Dendritic cell treated with granulocyte-macrophage colony-stimulating factor and Interleukin-4, amounts not matched to agents 40 ng/mL and 50 ng/mL, for 4 days (primary cell): Measurements from ENCODE around the gene RTP2.

ENCODE experiments used
- H3K27ac Mint-ChIP-seq: one replicate; pipeline ENCODE4 v1.8.0; 2022; ENCODE audit warnings: mild to moderate bottlenecking, mixed read lengths
- H3K27me3 Mint-ChIP-seq: one replicate; pipeline ENCODE4 v1.8.0; 2022; ENCODE audit warnings: mild to moderate bottlenecking, mixed read lengths
- H3K36me3 Mint-ChIP-seq: one replicate; pipeline ENCODE4 v1.8.0; 2022; ENCODE audit warnings: low read depth, mixed read lengths
- H3K4me1 Mint-ChIP-seq: one replicate; pipeline ENCODE4 v1.8.0; 2022; ENCODE audit warnings: low read depth, mixed read lengths
- H3K4me3 Mint-ChIP-seq: one replicate; pipeline ENCODE4 v1.8.0; 2022; ENCODE audit warnings: mild to moderate bottlenecking, moderate library complexity, mixed read lengths
- H3K9me3 Mint-ChIP-seq: one replicate; pipeline ENCODE4 v1.8.0; 2022; ENCODE audit warnings: mixed read lengths
- intact Hi-C: fragments of 100-400 bp; cut with micrococcal nuclease; formaldehyde crosslinking; loops from one replicate; pipeline ENCODE4 v1.15.0; 2022

Gene RTP2

DNA sequence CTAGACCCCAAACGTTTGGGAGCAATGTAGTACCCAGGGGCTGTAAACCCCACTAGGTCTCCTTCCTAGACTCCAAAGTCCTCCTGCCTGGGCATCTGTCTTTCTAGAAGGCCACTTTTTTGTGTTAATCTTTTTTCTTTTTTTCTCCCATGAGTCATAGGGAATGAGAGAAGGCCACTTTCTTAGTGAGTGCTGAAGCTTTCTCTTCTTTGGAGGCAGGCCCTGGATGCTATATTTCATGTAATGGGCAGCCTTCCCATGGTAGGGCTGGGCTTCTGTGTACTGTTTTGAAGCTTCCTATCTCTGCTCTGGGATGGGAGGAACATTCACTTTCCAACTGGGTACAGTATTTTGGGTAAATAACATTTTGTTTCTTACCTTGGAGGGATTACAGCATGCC lies 15.2 kb upstream of the RTP2 start:
- H3K27me3 Mint-ChIP-seq, result no peaks in the 10 kb centered on the region
- H3K9me3 Mint-ChIP-seq, result no peaks in the 10 kb centered on the region
- H3K4me3 Mint-ChIP-seq, result no peak overlapping the region
- peaks cover 26% of the 10 kb centered on the region for H3K36me3 Mint-ChIP-seq
- intact Hi-C loops, result loop anchor here (10.0 kb wide), 1 partner anchor 493 kb away; no protein-coding TSS in a partner anchor
- H3K4me1 Mint-ChIP-seq, result peaks cover 24% of the 10 kb centered on the region
- H3K27ac Mint-ChIP-seq, result no peak overlapping the region

DNA sequence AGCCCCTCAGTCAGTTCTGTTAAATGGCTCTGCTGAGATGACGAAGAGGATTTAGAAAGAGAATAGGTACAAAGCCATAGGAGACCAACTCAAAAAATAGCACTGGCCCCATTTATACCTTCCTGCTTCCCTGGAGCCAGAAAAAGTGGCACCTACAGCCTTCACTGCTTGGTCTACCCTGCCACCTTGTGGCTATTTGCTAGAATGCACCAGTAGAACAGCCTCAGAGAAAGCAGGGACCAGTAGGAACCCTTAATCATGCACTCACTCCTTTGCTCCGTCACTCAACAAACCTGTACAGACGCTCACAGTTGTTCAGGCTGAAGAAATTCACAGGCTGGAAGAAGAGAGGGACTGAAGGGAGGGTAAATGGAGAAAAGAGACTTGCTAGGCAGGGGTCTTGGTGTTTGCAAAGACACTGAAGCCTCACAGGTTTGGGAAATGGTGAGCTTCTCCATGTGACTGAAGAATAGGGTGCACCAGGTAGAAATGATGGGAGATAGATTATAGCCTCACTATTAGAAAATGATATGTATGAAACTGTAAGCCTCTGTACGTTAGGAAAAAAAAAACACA lies 12.1 kb upstream of the RTP2 start:
- H3K9me3 Mint-ChIP-seq, result no peaks in the 10 kb centered on the region
- H3K27me3 Mint-ChIP-seq, result no peaks in the 10 kb centered on the region
- peaks cover 14% of the 10 kb centered on the region for H3K4me1 Mint-ChIP-seq
- intact Hi-C loops, result loop anchor here (1.0 to 10.0 kb wide), 4 partner anchors 36 to 490 kb away; no protein-coding TSS in a partner anchor
- H3K27ac Mint-ChIP-seq, result no peak overlapping the region
- H3K36me3 Mint-ChIP-seq, result no peaks in the 10 kb centered on the region
- H3K4me3 Mint-ChIP-seq, result no peak overlapping the region

DNA sequence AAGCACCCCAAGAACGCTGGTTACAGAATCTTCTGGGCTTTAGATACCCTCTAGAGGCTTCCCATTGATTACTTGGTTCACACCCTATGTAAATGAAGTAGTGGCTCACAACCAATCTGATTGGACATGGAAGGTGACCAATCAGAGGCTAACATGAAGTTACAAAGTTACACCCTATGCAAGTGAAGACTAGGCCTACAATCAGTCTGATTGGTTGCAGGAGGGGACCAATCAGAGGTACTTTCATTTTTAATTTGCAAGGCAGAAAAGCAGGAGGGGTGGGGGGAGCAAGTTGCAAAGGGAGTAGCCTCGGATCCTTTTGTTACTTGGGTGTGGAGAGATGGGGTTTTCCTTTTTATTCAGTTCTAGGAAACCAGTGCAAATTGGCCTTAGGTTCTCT lies 11.1 kb upstream of the RTP2 start:
- H3K27ac Mint-ChIP-seq, result no peak overlapping the region
- intact Hi-C loops, result loop anchor here (10.0 kb wide), 1 partner anchor 489 kb away; no protein-coding TSS in a partner anchor
- no peaks in the 10 kb centered on the region for H3K9me3 Mint-ChIP-seq
- H3K36me3 Mint-ChIP-seq, result no peaks in the 10 kb centered on the region
- no peak overlapping the region for H3K4me3 Mint-ChIP-seq
- peaks cover 9% of the 10 kb centered on the region for H3K4me1 Mint-ChIP-seq
- H3K27me3 Mint-ChIP-seq, result no peaks in the 10 kb centered on the region

DNA sequence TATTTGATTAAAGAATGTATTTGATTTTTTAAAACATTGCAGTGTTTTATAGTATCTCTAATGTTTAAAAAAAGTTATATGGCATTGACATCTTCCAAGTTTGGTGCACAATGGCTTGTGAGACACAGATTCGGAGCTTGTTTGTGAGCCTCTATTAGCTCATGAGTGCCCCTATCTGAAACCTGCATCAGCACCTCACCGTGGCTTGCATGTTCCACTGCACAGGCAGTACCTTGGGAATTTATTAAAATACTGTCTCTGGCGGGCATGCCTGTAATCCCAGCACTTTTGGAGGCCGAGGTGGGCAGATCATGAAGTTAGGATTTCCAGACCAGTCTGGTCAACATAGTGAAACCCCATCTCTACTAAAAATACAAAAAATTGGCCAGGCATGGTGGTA lies 6.8 kb upstream of the RTP2 start:
- H3K27me3 Mint-ChIP-seq, result no peaks in the 10 kb centered on the region
- peaks cover 10% of the 10 kb centered on the region for H3K4me1 Mint-ChIP-seq
- intact Hi-C loops, result no loop called here
- no peak overlapping the region for H3K27ac Mint-ChIP-seq
- no peaks in the 10 kb centered on the region for H3K36me3 Mint-ChIP-seq
- H3K9me3 Mint-ChIP-seq, result no peaks in the 10 kb centered on the region
- no peak overlapping the region for H3K4me3 Mint-ChIP-seq

DNA sequence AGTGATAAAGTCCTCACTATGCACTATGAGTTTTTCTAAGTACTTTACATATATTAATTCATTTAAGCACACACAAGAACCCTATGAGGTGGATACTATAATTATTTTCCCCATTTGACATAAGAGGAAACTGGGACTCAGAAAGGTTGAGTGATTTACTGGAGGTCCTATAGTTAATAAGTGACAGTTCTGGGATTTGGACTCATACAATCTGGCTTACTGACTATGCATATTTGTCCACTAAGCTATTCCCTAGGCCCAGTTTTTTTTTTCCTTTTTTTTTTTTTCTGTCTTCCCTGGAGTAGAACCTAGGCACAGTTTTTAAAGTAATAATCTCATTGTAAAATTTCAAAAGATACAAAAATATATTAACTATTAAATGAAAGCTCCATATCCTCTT lies 6.3 kb upstream of the RTP2 start:
- peaks cover 10% of the 10 kb centered on the region for H3K4me1 Mint-ChIP-seq
- no peak overlapping the region for H3K27ac Mint-ChIP-seq
- intact Hi-C loops, result no loop called here
- H3K9me3 Mint-ChIP-seq, result no peaks in the 10 kb centered on the region
- no peaks in the 10 kb centered on the region for H3K36me3 Mint-ChIP-seq
- H3K27me3 Mint-ChIP-seq, result no peaks in the 10 kb centered on the region
- no peak overlapping the region for H3K4me3 Mint-ChIP-seq

DNA sequence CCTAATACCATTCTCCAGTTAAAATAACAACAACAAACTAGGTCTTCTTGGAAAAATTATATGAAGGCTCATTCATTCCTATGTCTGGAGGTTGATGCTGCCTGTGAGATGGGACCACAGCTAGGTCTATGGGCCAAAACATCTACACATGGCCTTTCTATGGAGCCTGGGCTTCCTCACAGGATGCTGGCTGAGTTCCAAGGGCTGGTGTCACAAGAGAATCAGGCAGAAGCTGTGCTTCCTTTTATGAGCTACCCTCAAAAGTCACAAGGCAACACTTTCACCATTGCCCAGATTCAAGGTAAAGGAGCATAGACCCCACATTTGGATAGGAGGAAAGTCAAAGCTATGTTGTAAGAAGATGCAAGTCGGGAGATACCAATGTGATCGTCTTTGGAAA lies 4.6 kb upstream of the RTP2 start:
- Mint-ChIP-seq H3K4me3 (no peak overlapping the region), H3K36me3 (no peaks in the 10 kb centered on the region), H3K27ac (no peak overlapping the region), H3K4me1 (peaks cover 10% of the 10 kb centered on the region), H3K27me3 (no peaks in the 10 kb centered on the region), H3K9me3 (no peaks in the 10 kb centered on the region)
- intact Hi-C loops, result no loop called here

DNA sequence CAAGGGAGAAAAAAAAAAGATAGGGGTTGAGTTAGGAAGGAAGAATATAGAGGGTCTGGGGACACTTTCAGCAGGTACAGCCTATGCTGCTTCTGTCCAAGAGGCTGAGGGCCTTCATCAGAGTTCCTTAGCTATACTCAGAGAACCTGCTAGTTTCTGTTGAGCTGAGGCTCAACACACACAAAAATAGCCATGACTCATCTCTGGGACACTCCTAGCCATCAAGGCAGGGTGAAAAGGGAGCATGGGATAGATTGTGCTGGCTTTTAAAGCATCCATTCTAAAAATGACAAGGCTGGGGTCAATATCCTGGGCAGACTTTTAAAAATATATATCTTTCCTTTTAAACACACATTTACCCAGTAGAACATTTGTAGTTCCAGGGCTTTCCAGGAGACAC lies 2.8 kb upstream of the RTP2 start:
- Mint-ChIP-seq H3K27ac (no peak overlapping the region), H3K9me3 (no peaks in the 10 kb centered on the region)
- intact Hi-C loops, result no loop called here

DNA sequence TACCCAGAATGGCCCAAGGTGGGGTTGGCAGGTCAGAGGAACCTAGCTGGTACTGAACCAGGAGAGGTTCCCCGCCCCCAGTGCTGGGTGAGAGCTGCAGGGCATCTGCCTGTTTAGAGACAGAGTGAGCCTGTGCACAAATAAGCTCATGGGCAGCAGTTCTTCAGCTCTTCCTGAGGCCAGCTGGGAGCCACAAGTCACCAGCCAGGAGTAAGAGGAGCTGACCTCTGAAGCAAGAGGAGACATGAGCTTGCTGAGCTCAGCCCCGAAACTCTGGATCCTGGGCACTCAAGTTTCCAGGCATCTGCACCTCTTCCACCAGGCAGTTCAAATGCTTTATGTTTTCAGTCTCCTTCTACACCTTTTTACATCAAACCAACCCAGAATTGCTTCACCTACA lies 2.1 kb downstream of the RTP2 start:
- intact Hi-C loops, result no loop called here
- no peaks in the 10 kb centered on the region for H3K36me3 Mint-ChIP-seq
- H3K27ac Mint-ChIP-seq, result no peak overlapping the region
- H3K4me1 Mint-ChIP-seq, result no peaks in the 10 kb centered on the region
- peaks cover 13% of the 10 kb centered on the region for H3K27me3 Mint-ChIP-seq
- no peak overlapping the region for H3K4me3 Mint-ChIP-seq
- H3K9me3 Mint-ChIP-seq, result no peaks in the 10 kb centered on the region

More for the DNA sequence above, 2.8 kb upstream of the RTP2 start:
- no peak overlapping the region for H3K4me3 Mint-ChIP-seq
- H3K36me3 Mint-ChIP-seq, result no peaks in the 10 kb centered on the region
- peaks cover 10% of the 10 kb centered on the region for H3K4me1 Mint-ChIP-seq
- peaks cover 5% of the 10 kb centered on the region for H3K27me3 Mint-ChIP-seq

DNA sequence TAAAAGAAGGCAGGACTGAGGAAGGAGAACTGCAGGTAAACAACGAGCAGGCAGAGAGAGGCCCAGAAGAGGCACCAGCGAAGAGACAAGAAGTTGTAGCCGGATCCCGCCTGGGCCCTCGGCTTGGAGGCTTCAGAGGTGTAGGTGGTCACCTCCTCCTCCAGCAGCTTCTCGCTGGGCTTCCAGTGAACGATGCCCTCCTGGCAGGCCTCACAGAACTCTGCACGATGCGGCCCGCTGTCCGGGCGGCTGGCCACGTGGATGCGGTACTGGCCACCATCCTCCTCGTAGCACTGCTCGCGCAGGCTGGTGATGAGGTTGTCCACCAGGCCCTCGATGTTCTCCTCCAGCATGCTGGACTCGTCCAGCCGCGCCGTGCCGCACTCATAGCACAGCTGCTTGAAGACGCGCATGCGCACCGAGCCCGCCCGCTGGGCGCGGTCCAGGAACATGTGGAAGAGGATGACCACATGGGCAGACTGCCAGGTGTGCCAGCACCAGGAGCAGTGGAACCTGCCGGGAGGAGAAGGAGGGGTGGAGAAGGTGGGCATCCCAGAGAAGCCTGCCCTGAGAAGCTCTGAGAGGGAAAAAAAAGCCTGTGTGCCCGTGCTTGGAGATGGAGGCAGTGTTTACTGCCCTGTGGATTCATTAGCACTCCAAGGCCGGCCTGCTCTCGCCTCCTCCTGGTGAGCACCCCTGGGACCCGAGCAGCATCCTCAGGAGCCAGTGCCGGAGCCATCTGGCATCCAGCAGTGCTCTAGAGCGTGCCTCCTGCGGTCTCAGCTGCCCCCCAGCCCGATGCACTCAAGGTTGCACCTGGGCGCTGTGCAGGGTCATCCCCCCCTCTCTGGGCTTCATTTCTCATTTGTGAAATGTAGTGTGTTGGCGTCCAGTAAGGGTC lies 3.6 kb downstream of the RTP2 start:
- Mint-ChIP-seq H3K4me1 (no peaks in the 10 kb centered on the region), H3K27me3 (peaks cover 18% of the 10 kb centered on the region), H3K36me3 (no peaks in the 10 kb centered on the region), H3K27ac (no peak overlapping the region), H3K9me3 (no peaks in the 10 kb centered on the region), H3K4me3 (no peak overlapping the region)
- intact Hi-C loops, result no loop called here

DNA sequence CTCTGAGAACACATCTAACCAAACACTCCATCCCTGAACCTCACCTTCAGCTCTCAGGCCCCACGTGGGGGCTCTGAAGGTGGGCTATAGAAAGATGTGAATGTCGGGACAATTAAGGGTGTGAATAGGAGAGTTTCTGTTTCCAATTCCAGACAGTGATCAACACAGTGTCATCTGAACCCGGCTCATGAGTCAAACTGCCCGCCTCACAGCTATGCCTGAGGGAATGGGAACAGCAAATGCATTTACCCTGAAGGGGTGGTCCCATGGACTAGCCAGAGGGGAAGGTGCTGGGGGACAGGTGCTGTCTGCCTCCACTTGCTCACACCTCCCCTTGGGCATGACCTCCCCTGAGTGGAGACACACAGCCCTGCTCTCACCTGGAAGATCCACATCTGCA lies 6.3 kb downstream of the RTP2 start:
- no peak overlapping the region for H3K4me3 Mint-ChIP-seq
- peaks cover 19% of the 10 kb centered on the region for H3K27me3 Mint-ChIP-seq
- no peaks in the 10 kb centered on the region for H3K36me3 Mint-ChIP-seq
- intact Hi-C loops, result no loop called here
- H3K4me1 Mint-ChIP-seq, result peaks cover 4% of the 10 kb centered on the region
- no peak overlapping the region for H3K27ac Mint-ChIP-seq
- H3K9me3 Mint-ChIP-seq, result no peaks in the 10 kb centered on the region

DNA sequence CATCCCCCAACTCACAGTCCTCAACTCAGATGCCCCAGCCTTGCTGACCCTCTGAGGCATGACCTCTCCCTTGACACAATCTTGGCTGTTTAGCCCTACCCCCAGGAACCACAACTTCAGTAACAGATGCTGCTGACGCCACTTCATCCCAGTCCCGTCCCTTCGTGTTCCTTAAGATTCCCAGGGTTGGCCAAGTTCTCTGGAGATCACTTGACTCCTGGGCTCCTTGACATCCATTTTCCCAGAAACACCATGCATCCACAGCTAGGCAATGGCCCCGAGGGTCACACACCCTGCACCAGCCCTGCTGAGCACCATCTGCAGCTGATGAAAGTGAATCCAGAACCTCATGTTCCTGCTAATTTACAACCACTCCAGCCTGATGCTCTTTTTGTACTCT lies 6.9 kb downstream of the RTP2 start:
- H3K36me3 Mint-ChIP-seq, result no peaks in the 10 kb centered on the region
- no peaks in the 10 kb centered on the region for H3K9me3 Mint-ChIP-seq
- H3K4me3 Mint-ChIP-seq, result no peak overlapping the region
- no peak overlapping the region for H3K27ac Mint-ChIP-seq
- intact Hi-C loops, result no loop called here
- peaks cover 5% of the 10 kb centered on the region for H3K4me1 Mint-ChIP-seq
- H3K27me3 Mint-ChIP-seq, result peaks cover 20% of the 10 kb centered on the region

DNA sequence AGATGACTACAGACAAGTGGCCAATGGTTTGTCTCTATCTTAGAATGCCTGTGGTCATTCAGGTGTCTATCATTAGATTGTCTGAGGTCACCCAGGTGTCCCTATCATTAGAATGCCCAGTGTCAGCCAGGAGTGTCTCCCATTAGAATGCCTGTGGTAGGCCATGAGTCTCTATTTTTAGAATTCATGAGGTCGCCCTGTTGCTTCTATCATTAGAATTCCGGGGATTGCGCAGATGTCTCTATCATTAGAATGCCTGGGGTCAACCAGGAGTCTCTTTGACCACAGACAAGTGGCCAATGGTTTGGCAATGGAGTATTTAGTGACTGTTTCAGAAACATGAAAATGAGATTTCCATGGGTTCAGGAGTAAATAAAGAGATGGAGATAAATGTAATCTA lies 7.6 kb downstream of the RTP2 start:
- H3K4me1 Mint-ChIP-seq, result peaks cover 5% of the 10 kb centered on the region
- no peak overlapping the region for H3K4me3 Mint-ChIP-seq
- no peaks in the 10 kb centered on the region for H3K9me3 Mint-ChIP-seq
- no peak overlapping the region for H3K27ac Mint-ChIP-seq
- H3K27me3 Mint-ChIP-seq, result peaks cover 20% of the 10 kb centered on the region
- no peaks in the 10 kb centered on the region for H3K36me3 Mint-ChIP-seq
- intact Hi-C loops, result no loop called here

DNA sequence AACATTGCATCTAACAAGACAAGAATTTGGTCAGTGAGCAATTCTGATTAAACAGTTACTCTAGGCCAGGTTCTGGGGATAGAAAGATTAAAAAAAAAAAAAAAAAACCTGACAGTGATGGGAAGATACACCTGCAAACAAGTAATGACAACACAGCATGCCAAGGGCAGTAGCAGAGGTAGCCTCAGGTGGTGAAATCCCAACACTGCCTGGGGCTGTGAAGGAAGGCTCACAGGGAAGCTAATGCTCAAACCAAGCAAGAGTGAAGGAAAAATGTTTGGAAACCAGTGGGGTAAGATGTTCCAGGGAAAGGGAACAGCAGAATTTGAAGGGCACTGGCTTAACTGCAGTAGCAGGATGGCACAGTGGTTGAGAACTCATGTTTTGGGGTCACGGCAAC lies 8.9 kb downstream of the RTP2 start:
- intact Hi-C loops, result no loop called here
- no peaks in the 10 kb centered on the region for H3K36me3 Mint-ChIP-seq
- no peak overlapping the region for H3K4me3 Mint-ChIP-seq
- H3K27me3 Mint-ChIP-seq, result peaks cover 25% of the 10 kb centered on the region
- H3K4me1 Mint-ChIP-seq, result peaks cover 5% of the 10 kb centered on the region
- no peak overlapping the region for H3K27ac Mint-ChIP-seq
- no peaks in the 10 kb centered on the region for H3K9me3 Mint-ChIP-seq

DNA sequence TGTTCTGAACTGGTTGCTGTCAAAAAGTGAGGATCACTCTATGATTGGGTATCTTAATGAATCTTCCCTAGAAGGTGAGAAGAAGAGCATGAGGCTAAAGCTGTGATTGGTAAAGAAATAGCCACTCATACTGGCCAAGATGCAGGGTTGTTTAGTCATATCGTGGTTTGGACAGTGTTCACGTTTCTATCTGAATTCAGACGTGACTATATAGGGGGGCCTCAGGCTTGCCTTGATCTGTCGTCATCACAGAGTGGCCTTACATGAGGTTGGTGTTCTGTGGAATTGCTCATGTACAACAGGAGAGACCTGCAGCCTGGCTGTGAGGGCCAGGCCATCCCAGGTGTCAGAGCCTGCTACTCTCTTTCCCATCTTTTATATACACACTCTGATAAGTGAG lies 12.4 kb downstream of the RTP2 start:
- Mint-ChIP-seq H3K4me3 (no peak overlapping the region), H3K36me3 (no peaks in the 10 kb centered on the region), H3K4me1 (peaks cover 5% of the 10 kb centered on the region), H3K27me3 (peaks cover 24% of the 10 kb centered on the region), H3K27ac (no peak overlapping the region), H3K9me3 (peaks cover 13% of the 10 kb centered on the region)
- intact Hi-C loops, result no loop called here
